WERI-Rb-1 (cell line): ENCODE results near the gene ABCA4.

ENCODE experiments used
- DNase-seq: peaks from one replicate; pipeline ENCODE4 v3.0.0-alpha.2; 2020
- H3K27ac ChIP-seq: fragments of 250-450 bp; sonication (Bioruptor Pico); 2 replicates; pipeline ENCODE4 v1.5.1; 2020; ENCODE audit warnings: mild to moderate bottlenecking, moderate library complexity
- H3K27me3 ChIP-seq: fragments of 250-450 bp; sonication (Bioruptor Pico); 2 replicates; pipeline ENCODE4 v1.5.1; 2021; ENCODE audit warnings: mild to moderate bottlenecking, low read depth, moderate library complexity; ENCODE audit not compliant: insufficient read depth, severe bottlenecking
- H3K36me3 ChIP-seq: fragments of 250-450 bp; sonication (Bioruptor Pico); 2 replicates; pipeline ENCODE4 v1.5.1; 2020; ENCODE audit warnings: mild to moderate bottlenecking, moderate library complexity
- H3K4me3 ChIP-seq: 2 replicates; pipeline ENCODE4 v1.5.1; 2011; ENCODE audit warnings: low read depth, mild to moderate bottlenecking, control low read depth, low read length
- H3K9me3 ChIP-seq: fragments of 250-450 bp; sonication (Bioruptor Pico); 2 replicates; pipeline ENCODE4 v1.5.1; 2021; ENCODE audit warnings: mild to moderate bottlenecking, moderate library complexity; ENCODE audit not compliant: severe bottlenecking
- CTCF ChIP-seq: IDR thresholded peaks from 2 replicates; pipeline ENCODE4 v1.5.1; 2011; ENCODE audit warnings: low read depth, mild to moderate bottlenecking, control low read depth, inconsistent platforms, low read length

ABCA4 gene

GRCh38 chr1:94044290-94044790 is 76.6 kb downstream of the ABCA4 start:
- no peak for TF ChIP-seq CTCF
- DNase-seq: no peak
- Histone ChIP-seq H3K36me3 (peaks cover 6% of the 10 kb centered on the region; the same call in 1 of the 2 replicates), H3K4me3 (no peak overlapping the region), H3K27ac (no peak overlapping the region), H3K9me3 (no peaks in the 10 kb centered on the region), H3K27me3 (no peaks in the 10 kb centered on the region)

DNA sequence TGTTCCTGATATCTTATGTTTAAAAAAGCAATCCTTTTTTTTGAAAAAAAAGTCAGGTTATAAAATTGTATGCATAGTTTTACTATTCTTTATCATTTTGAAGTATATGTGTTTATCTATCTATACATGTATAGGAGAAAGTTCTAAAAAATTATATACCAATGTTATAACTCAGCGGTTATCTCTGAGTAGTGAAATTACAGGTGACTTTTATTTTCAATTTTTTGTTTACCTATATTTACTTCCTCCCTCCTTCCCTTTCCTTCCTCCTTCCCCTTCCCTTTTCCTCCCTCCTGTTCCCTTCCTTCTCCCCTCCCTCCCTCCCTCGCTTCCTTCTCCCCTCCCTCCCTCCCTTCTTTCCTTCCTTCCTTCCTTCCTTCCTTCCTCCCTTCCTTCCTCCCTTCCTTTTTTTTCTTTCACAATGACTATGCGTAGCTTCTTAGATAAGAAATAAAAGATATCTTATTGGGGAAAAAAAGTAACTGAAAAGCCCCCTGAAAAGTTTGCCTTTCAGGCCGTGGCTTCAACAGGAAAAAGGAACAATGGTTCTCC is 77.1 kb downstream of the ABCA4 start:
- H3K36me3 ChIP-seq: peaks cover 6% of the 10 kb centered on the region; the same call in 1 of the 2 replicates
- DNase-seq: no peak
- TF ChIP-seq CTCF: no peak
- no peaks in the 10 kb centered on the region for H3K27me3 ChIP-seq
- no peaks in the 10 kb centered on the region for H3K9me3 ChIP-seq
- no peak overlapping the region for H3K4me3 ChIP-seq
- H3K27ac ChIP-seq: no peak overlapping the region

- H3K4me3 ChIP-seq: no peak overlapping the region
- no peak overlapping the region for H3K27ac ChIP-seq
- peaks cover 6% of the 10 kb centered on the region; the same call in 1 of the 2 replicates for H3K36me3 ChIP-seq
- no peaks in the 10 kb centered on the region for H3K27me3 ChIP-seq
- no peak for DNase-seq
- TF ChIP-seq CTCF: no peak
- H3K9me3 ChIP-seq: no peaks in the 10 kb centered on the region
These were observed 78.6 kb downstream of the ABCA4 start for GRCh38 chr1:94042388-94042787.

DNA sequence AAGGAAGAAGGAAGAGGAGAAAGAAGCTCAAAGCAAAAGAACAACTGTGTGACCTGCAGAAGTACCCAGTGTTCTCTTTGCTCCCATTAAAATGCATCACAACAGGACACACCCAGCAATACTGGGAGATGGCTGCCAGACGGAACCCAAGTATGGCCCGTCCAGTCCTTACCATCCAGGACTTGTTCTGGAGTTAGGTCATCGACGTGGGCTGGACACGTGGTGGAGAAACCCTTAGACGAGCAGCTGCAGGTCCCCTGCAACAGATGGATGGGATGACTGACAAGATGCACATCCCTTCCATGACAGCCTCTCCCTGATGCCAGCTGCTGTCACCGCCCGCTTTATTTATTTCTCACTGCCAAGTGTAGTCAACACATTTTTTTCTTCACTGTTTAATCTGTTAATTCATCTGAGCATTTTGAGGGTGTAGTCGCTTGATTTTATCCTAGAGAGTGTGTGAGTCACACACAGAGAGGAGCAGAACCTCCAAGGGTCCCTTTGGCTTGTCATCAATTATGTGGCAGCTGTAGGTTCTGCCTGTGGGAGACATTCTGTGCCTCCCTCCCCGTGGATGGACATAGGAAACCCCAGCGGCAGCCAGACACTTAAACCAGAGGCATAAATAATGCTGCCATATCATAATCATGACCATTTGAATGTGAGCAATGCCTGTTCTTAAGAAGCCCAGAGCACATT is 80.9 kb downstream of the ABCA4 start:
- Histone ChIP-seq H3K9me3 (no peaks in the 10 kb centered on the region), H3K27ac (no peak overlapping the region), H3K27me3 (no peaks in the 10 kb centered on the region), H3K4me3 (no peak overlapping the region), H3K36me3 (peaks cover 6% of the 10 kb centered on the region; the same call in 1 of the 2 replicates)
- no peak for DNase-seq
- no peak for TF ChIP-seq CTCF

- Histone ChIP-seq H3K36me3 (peaks cover 6% of the 10 kb centered on the region; the same call in 1 of the 2 replicates), H3K9me3 (no peaks in the 10 kb centered on the region), H3K27ac (no peak overlapping the region), H3K27me3 (no peaks in the 10 kb centered on the region), H3K4me3 (no peak overlapping the region)
- DNase-seq: peak; percentile 77
- peak; percentile 87 for TF ChIP-seq CTCF
These were observed 81.5 kb downstream of the ABCA4 start for GRCh38 chr1:94039514-94039870.

GRCh38 chr1:94038511-94038910 is 82.4 kb downstream of the ABCA4 start:
- Histone ChIP-seq H3K27me3 (no peaks in the 10 kb centered on the region), H3K9me3 (no peaks in the 10 kb centered on the region), H3K27ac (no peak overlapping the region), H3K36me3 (peaks cover 6% of the 10 kb centered on the region; the same call in 1 of the 2 replicates), H3K4me3 (no peak overlapping the region)
- TF ChIP-seq CTCF: no peak
- DNase-seq: no peak
